K562 (cell line): ENCODE results near the gene CALM1. TPM values are rescaled to one million over a fixed set of nuclear protein-coding genes. Genes with fewer than 3 reads are reported as not detected.

ENCODE experiments used
- ATAC-seq: fragments of 200-7000 bp; cut with Tn5 transposase; 3 replicates; pipeline ENCODE4 v1.9.1; 2020; ENCODE audit warnings: moderate library complexity
- BruUV-seq: library from RNA; stranded (reverse); fragments of 400-500 nt; replicated peaks from 2 replicates; lab custom pipeline; 2021; lab: Mats Ljungman, UMichigan
- CTCF ChIA-PET: fragments of 300-600 bp; formaldehyde crosslinking; extraction: SDS; loops from one replicate; lab custom pipeline; 2021; ENCODE audit warnings: low intra/inter-chr PET ratio; lab: Yijun Ruan, JAX
- POLR2A ChIA-PET: fragments of 300-600, 350-650 bp; sonication (Branson Sonifier 250); formaldehyde crosslinking; extraction: SDS; loops from one replicate; lab custom pipeline; 2021; ENCODE audit warnings: antibody characterized with exemption, inconsistent platforms; lab: Yijun Ruan, JAX
- DNase-seq, 4 experiments: peaks; one replicate each; pipeline versions ENCODE4 v3.0.0 to v3.0.0-alpha.2; 2011 to 2018; ENCODE audit warnings: low spot score in 3 of 4, mixed read lengths in 3 of 4; ENCODE audit errors: extremely low read depth in 1 of 4
- FAIRE-seq: peaks from 2 replicates; lab custom pipeline; 2011; peaks lifted over from hg19 to GRCh38; lab: Jason Lieb, UNC
- H2AFZ ChIP-seq: 2 replicates; pipeline ENCODE4 v1.6.0; 2011; ENCODE audit warnings: low read depth, low read length, control low read depth, inconsistent platforms
- H3K27ac ChIP-seq: fragments of 200-600 bp; 3 replicates; pipeline ENCODE4 v1.8.0; 2011; ENCODE audit warnings: low read depth, mild to moderate bottlenecking, control low read depth, inconsistent platforms, low read length, moderate library complexity, mixed read lengths; ENCODE audit errors: extremely low read depth
- H3K27me3 ChIP-seq, 2 experiments: fragments of 300-600 bp in 1 of 2; 2 replicates in 1 of 2; 3 replicates in 1 of 2; pipeline versions ENCODE4 v1.6.0 to v1.8.0; 2011; ENCODE audit warnings: inconsistent platforms in 2 of 2, low read length in 2 of 2, mild to moderate bottlenecking in 1 of 2, mixed read lengths in 1 of 2, moderate library complexity in 1 of 2; ENCODE audit not compliant: control insufficient read depth in 2 of 2, insufficient read depth in 2 of 2
- H3K36me3 ChIP-seq: fragments of 300-600 bp; 3 replicates; pipeline ENCODE4 v1.8.0; 2011; ENCODE audit warnings: mild to moderate bottlenecking, low read length, inconsistent platforms; ENCODE audit not compliant: control insufficient read depth, insufficient read depth
- H3K4me1 ChIP-seq, 2 experiments: fragments of 200-600 bp in 1 of 2; replicated peaks in 1 of 2; 2 replicates in 1 of 2; 3 replicates in 1 of 2; pipeline versions ENCODE4 v1.5.1 to v1.8.0; 2011; ENCODE audit warnings: inconsistent platforms in 2 of 2, low read length in 2 of 2, mild to moderate bottlenecking in 1 of 2, mixed read lengths in 1 of 2, moderate library complexity in 1 of 2; ENCODE audit not compliant: control insufficient read depth in 2 of 2, insufficient read depth in 2 of 2
- H3K4me2 ChIP-seq: 2 replicates; pipeline ENCODE4 v1.6.1; 2011; ENCODE audit warnings: low read length, control low read depth, inconsistent platforms, mixed read lengths; ENCODE audit not compliant: insufficient read depth
- H3K4me3 ChIP-seq: fragments of 200-600 bp; sonication (generic), shearing (Covaris generic); 2 replicates; pipeline ENCODE4 v1.5.1; 2016; ENCODE audit warnings: control low read depth, inconsistent platforms
- H3K79me2 ChIP-seq: fragments of 200-600 bp; 3 replicates; pipeline ENCODE4 v1.8.0; 2011; ENCODE audit warnings: low read length, inconsistent platforms; ENCODE audit not compliant: control insufficient read depth, insufficient read depth
- H3K9ac ChIP-seq, 2 experiments: 2 replicates each; pipeline versions ENCODE4 v1.6.0 to v1.6.1; 2011; ENCODE audit warnings: low read depth in 2 of 2, low read length in 2 of 2, control low read depth in 1 of 2, inconsistent platforms in 1 of 2, mild to moderate bottlenecking in 1 of 2, mixed read lengths in 1 of 2; ENCODE audit not compliant: insufficient read depth in 1 of 2
- H3K9me1 ChIP-seq: one replicate; pipeline ENCODE4 v1.6.0; 2011; ENCODE audit warnings: inconsistent platforms, mild to moderate bottlenecking, low read length, moderate library complexity; ENCODE audit not compliant: control insufficient read depth, insufficient read depth
- H3K9me3 ChIP-seq: replicated peaks from 2 replicates; pipeline ENCODE4 v1.5.1; 2011; ENCODE audit warnings: low read depth, low read length, inconsistent platforms; ENCODE audit not compliant: control insufficient read depth, insufficient read depth
- H4K20me1 ChIP-seq: replicated peaks from 2 replicates; pipeline ENCODE4 v1.6.1; 2011; ENCODE audit warnings: low read length, inconsistent platforms, mixed read lengths; ENCODE audit not compliant: control insufficient read depth, insufficient read depth
- ADNP ChIP-seq: fragments of 200-800 bp; sonication (Bioruptor generic); IDR thresholded peaks from 2 replicates; pipeline ENCODE4 v1.6.1; 2016; ENCODE audit warnings: missing genetic modification characterization, missing compliant biosample characterization
- CREM ChIP-seq: IDR thresholded peaks from 2 replicates; pipeline ENCODE4 v1.6.1; 2014; ENCODE audit warnings: antibody characterized with exemption, low read depth
- HBP1 ChIP-seq: fragments of 450-650 bp; formaldehyde crosslinking; IDR thresholded peaks from 2 replicates; pipeline ENCODE4 v1.4.0; 2022; ENCODE audit warnings: missing genetic modification characterization
- KHSRP ChIP-seq: fragments of 450-650 bp; IDR thresholded peaks from 2 replicates; pipeline ENCODE4 v1.6.1; 2017
- MAZ ChIP-seq, 2 experiments: fragments of 450-650 bp in 1 of 2; sonication (generic) in 1 of 2; formaldehyde crosslinking; IDR thresholded peaks in 1 of 2; conservative IDR thresholded peaks in 1 of 2; 2 replicates each; pipeline versions ENCODE4 v1.4.0 to v1.5.0; 2020; ENCODE audit warnings: mild to moderate bottlenecking in 1 of 2, missing genetic modification reagents in 1 of 2
- NCOA1 ChIP-seq: fragments of 450-650 bp; IDR thresholded peaks from 2 replicates; pipeline ENCODE4 v1.6.1; 2016; ENCODE audit warnings: low read depth
- POLR2AphosphoS5 ChIP-seq: IDR thresholded peaks from 2 replicates; pipeline ENCODE4 v1.6.1; 2011; ENCODE audit warnings: mild to moderate bottlenecking, low read depth, low read length, moderate library complexity; ENCODE audit not compliant: control insufficient read depth, insufficient read depth
- TBP ChIP-seq: optimal IDR thresholded peaks from 2 replicates; pipeline ENCODE3; 2011; ENCODE audit warnings: low read depth, low read length, improper control_type of control experiment
- TEAD4 ChIP-seq, 2 experiments: sonication (generic) in 1 of 2; formaldehyde crosslinking in 1 of 2; IDR thresholded peaks; 2 replicates each; pipeline versions ENCODE4 v1.6.1 to v1.8.0; 2012 to 2022; ENCODE audit warnings: borderline replicate concordance in 1 of 2, inconsistent platforms in 1 of 2, low read length in 1 of 2, mild to moderate bottlenecking in 1 of 2, missing genetic modification reagents in 1 of 2
- TSC22D4 ChIP-seq: fragments of 450-650 bp; IDR thresholded peaks from 2 replicates; pipeline ENCODE4 v1.6.1; 2016; ENCODE audit warnings: missing genetic modification characterization, missing biosample characterization, control low read depth
- ZNF165 ChIP-seq: fragments of 250-450 bp; sonication (Bioruptor Pico); IDR thresholded peaks from 2 replicates; pipeline ENCODE4 v1.4.0; 2020; ENCODE audit warnings: borderline replicate concordance
- ZNF41 ChIP-seq: fragments of 250-450 bp; sonication (Bioruptor Pico); conservative IDR thresholded peaks from 2 replicates; pipeline ENCODE4 v1.4.0; 2020; ENCODE audit warnings: mild to moderate bottlenecking
- WGBS: fragments of 100-300 bp; shearing (Covaris generic); methylation state at CpG from one replicate; pipeline ENCODE4 v1.1.6; 2016; ENCODE audit warnings: low coverage, mixed read lengths; ENCODE audit not compliant: insufficient coverage; ENCODE audit errors: missing lambda C conversion rate; 5-methylcytosine and 5-hydroxymethylcytosine counted together
- in situ Hi-C: fragments of 300-500 bp; cut with MboI; formaldehyde crosslinking; loops from 4 replicates; pipeline ENCODE4 v1.15.0; 2018; ENCODE audit warnings: inconsistent platforms, mixed read lengths
- intact Hi-C: fragments of 100-400 bp; cut with micrococcal nuclease; formaldehyde crosslinking; loops from 2 replicates; pipeline ENCODE4 v1.14.2; 2022
- polyA plus RNA-seq, 8 experiments: library from polyadenylated mRNA; depleted of rRNA in 4 of 8; stranded (reverse) in 5 of 8; unstranded in 3 of 8; fragments of >200 nt; fragmentation: Nextera tagmentation in 2 of 8; fragmentation: Illumina TruSeq in 1 of 8; extraction: Ambion mirVana in 2 of 8; extraction: Trizol in 1 of 8; gene quantifications; 2 replicates each; pipeline versions ENCODE4 v1.2.1 to v1.2.3, GENCODE V29; 2011 to 2014; ENCODE audit warnings: inconsistent platforms in 1 of 8, missing spikeins in 1 of 8
- total RNA-seq, 7 experiments: library from RNA; depleted of rRNA in 6 of 7; stranded (reverse); fragments of >200 nt in 6 of 7; fragmentation: Illumina TruSeq in 2 of 7; extraction: Trizol in 2 of 7; gene quantifications; 2 replicates each; pipeline versions ENCODE4 v1.2.1 to v1.2.3, GENCODE V29; 2011 to 2021; ENCODE audit warnings: low replicate concordance in 1 of 7
- TF ChIP-seq, protein P1 (sequence below): fragments of 450-650 bp; IDR thresholded peaks from 2 replicates; pipeline ENCODE4 v1.6.1; 2016
- TF ChIP-seq, protein P2 (sequence below): fragments of 250-450 bp; sonication (Bioruptor Pico); IDR thresholded peaks from 2 replicates; pipeline ENCODE4 v1.5.0; 2021; ENCODE audit warnings: mild to moderate bottlenecking, moderate library complexity

Gene CALM1
- total and polyA plus RNA-seq, 9 of the 15 experiments (the other 6 are each of a cell fraction or from before 2014, with no cell fraction given) = 48.0 to 269 (median 158) TPM

DNA sequence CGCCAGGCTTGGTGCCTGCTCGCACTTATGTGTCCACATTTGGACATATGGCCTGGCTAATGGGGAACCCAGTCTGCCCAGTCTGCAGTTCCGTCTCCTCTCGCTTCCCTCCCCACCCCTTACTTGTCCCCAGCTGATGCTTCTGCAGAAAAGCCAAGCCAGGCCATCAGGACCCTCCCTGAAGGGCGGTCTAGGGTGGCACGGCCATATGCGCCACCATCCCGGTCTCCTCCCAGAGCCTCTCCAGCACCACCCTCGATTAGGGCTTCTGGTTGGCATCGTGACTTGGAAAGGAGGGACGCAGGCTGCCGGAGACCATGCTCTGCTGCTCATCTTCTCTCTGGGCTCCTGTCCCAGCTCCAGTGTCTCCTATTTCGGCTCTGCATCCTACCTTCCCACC lies 54.6 kb downstream of the CALM1 start:
- 2% methylated on average over 11 of the region's 13 CpGs for WGBS
- DNase-seq = no peak
- Histone ChIP-seq H3K4me2 (no peak overlapping the region), H4K20me1 (no peaks in the 10 kb centered on the region), H3K9me3 (0 out of 2 replicates have a peak, but pooled peaks cover 3% of the 10 kb centered on the region), H3K4me1 (peaks cover 0 to 15% of the 10 kb centered on the region in 2 experiments; a peak in 2 of 5 replicates), H3K9ac (no peak overlapping the region), H3K4me3 (no peak overlapping the region), H2AFZ (no peak overlapping the region), H3K27me3 (peaks cover 3 to 29% of the 10 kb centered on the region in 2 experiments; a peak in 4 of 5 replicates), H3K9me1 (no peaks in the 10 kb centered on the region), H3K27ac (no peak overlapping the region), H3K36me3 (no peaks in the 10 kb centered on the region), H3K79me2 (no peaks in the 10 kb centered on the region)
- POLR2A ChIA-PET = no interaction called here
- in situ Hi-C loops (no loop called here), intact Hi-C loops (no loop called here)
- ATAC-seq = no peak
- CTCF ChIA-PET = no interaction called here
- no TSS peak for BruUV-seq
- TF ChIP-seq ZNF165 (CRISPR knock-in tag) (no peak), MAZ (CRISPR knock-in tag; conservative IDR thresholded peaks at IDR 0.05 in 1 of 2, IDR thresholded peaks at IDR 0.05 in 1 of 2) (no peak), POLR2AphosphoS5 (no peak), HBP1 (no peak), TBP (no peak), TEAD4 (IDR thresholded peaks at IDR 0.05; ENCODE audit: low read length) (no peak), TEAD4 (CRISPR knock-in tag; IDR thresholded peaks at IDR 0.05; ENCODE audit: borderline replicate concordance) (no peak), KHSRP (no peak), CREM (no peak), TSC22D4 (no peak), ADNP (tag) (no peak), ZNF41 (no peak), NCOA1 (no peak)
- TF ChIP-seq, protein P1, sequence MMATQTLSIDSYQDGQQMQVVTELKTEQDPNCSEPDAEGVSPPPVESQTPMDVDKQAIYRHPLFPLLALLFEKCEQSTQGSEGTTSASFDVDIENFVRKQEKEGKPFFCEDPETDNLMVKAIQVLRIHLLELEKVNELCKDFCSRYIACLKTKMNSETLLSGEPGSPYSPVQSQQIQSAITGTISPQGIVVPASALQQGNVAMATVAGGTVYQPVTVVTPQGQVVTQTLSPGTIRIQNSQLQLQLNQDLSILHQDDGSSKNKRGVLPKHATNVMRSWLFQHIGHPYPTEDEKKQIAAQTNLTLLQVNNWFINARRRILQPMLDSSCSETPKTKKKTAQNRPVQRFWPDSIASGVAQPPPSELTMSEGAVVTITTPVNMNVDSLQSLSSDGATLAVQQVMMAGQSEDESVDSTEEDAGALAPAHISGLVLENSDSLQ = no peak
- TF ChIP-seq, protein P2, sequence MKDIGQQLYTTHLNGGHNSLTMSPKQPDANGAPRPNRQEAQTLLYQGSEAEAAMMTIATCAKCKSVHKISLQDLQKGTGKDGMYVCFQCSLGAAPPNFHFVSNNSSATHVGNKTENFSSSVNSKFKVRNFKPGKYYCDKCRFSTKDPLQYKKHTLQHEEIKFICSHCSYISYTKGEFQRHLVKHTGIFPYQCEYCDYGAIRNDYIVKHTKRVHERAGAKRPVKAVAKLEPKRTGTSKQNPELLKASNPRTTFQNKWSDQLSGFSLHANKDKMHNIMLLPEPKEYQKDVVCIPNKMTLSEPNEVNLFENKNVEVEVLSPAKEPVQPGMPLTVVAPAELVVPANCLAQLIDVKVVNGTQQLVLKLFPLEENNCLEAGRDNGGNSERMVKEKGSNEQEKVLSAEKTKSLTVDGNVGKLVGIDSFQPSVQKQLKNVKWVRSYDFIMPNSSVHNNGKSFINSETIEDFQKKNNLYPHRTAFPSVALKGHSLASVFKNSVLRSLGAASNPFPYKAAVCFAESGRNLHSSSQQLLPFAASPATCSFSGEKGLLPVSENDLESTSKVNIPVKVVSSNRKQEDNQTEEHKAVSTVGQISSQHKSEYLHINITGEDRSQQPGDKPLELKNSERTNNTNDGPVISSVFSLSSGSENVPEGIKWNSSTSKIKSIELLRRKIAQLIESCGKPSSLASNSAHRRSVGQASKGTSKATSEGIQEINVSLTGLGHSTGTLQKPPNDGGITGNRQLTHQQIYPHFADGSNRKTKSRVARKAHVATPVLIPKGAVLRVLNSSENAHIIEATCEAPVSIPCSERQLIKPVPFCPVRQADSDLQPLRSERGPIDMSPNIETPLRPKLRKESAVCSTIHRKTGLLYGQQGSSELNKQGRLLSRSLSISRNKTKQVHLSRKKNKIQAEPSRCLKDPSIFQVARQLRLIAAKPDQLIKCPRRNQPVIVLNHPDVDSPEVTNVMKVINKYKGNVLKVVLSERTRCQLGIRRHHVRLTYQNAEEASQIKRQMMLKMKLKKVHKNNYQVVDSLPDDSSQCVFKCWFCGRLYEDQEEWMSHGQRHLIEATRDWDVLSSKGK (CRISPR knock-in tag) = no peak
- FAIRE-seq = no peak
